Renal pelvis (tissue), 4 donors: ENCODE measurements around the gene EIF2AK3. TPM values are rescaled to one million over a fixed set of nuclear protein-coding genes. Genes with fewer than 3 reads are reported as not detected.

ENCODE experiments used
- DNase-seq: peaks from one replicate; pipeline ENCODE4 v3.0.0-alpha.2; 2013
- polyA plus RNA-seq, 3 donors: library from polyadenylated mRNA; unstranded; fragments of 120-200 nt; gene quantifications; one replicate each; pipeline ENCODE4 v1.2.1, GENCODE V29; 2013; ENCODE audit not compliant: insufficient read length in 3 of 3

Gene EIF2AK3
- polyA plus RNA-seq, 3 donors: 17.0 to 27.2 (median 26.9) TPM

DNA sequence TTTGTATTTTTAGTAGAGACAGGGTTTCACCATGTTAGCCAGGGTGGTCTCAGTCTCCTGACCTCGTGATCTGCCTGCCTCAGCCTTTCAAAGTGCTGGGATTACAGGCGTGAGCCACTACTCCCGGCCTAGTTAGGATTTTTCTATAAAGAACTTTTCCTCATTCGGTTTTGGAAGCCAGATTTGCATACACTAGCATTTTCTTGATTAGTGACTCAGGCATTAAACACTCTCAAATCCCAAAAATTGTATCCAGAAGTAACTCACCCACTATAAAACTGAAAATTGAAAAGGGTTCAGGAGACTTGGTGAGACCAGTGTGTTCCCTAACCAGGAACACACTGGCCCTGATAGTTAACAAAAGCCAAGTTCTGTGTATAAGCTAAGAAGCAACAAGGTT lies 25.2 kb downstream of the EIF2AK3 start:
- no peak for DNase-seq

GRCh38 chr2:88601286-88601685 lies 26.0 kb downstream of the EIF2AK3 start:
- DNase-seq: peak; percentile 27

GRCh38 chr2:88600038-88600465 lies 27.2 kb downstream of the EIF2AK3 start:
- DNase-seq: peak; percentile 87

- DNase-seq: no peak
Measured at GRCh38 chr2:88599527-88599926, 27.7 kb downstream of the EIF2AK3 start.

- no peak for DNase-seq
Measured at GRCh38 chr2:88597168-88597567, 30.1 kb downstream of the EIF2AK3 start.

GRCh38 chr2:88596141-88596830 lies 31.0 kb downstream of the EIF2AK3 start:
- no peak for DNase-seq

DNA sequence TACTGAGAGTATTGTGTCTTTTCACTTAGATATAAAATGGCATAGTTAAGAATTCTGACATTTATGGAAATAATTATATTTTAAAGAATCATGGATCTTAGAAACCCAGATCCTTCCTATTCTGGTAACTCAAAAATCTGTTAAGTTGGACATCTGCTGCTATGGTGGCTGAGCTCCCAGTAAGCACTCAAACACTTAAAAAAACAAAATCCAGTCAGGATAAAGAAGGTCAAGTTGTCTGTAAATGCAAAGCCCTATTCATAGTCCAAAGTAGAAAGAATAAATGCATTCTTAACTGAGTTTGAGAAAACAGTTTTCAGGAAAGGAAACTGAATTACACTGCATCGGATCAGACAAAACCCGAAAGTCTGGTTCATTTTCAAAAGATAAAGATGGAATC lies 35.6 kb downstream of the EIF2AK3 start:
- no peak for DNase-seq

- peak; percentile 58 for DNase-seq
Measured at GRCh38 chr2:88590998-88591613, 36.2 kb downstream of the EIF2AK3 start.

DNA sequence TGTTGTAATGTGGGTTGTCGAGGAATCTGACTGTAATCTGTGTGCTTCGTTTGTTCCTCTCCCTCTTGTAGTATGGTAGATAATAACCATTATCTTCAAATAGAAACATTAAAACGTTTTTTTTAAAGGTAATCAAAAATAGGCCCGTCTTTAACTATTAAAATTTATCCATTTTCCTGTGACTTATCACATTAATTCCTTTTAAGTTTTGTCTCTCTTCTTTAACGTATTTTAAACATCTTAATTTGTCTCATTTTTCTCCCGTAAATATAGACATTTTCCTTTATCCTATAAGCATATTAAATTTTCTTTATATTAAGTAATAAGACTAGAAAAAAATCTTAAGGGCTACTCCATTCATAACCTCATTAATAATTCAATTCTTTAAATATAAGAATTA lies 41.3 kb downstream of the EIF2AK3 start:
- no peak for DNase-seq

GRCh38 chr2:88582030-88582429 lies 45.2 kb downstream of the EIF2AK3 start:
- DNase-seq: no peak

DNA sequence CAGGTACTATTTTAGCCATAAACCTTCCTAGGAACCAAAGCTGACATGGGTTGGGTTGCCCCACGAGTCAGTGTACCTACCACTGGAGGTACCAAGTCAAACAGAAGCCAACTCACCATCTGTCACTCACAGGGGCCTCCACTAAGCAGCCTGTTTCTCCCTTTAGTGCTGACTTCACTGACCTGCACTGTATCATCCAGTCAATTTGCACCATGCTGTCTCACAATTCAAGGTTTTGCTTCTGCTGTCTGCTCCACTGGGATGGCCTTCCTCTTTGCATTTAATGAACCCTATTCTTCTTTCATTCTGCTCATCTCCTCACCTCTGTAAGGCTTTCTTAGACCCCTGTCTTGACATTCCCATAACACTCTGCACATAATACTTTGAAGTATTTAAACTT lies 47.2 kb downstream of the EIF2AK3 start:
- no peak for DNase-seq

- no peak for DNase-seq
Measured at GRCh38 chr2:88575630-88576029, 51.6 kb downstream of the EIF2AK3 start.

DNA sequence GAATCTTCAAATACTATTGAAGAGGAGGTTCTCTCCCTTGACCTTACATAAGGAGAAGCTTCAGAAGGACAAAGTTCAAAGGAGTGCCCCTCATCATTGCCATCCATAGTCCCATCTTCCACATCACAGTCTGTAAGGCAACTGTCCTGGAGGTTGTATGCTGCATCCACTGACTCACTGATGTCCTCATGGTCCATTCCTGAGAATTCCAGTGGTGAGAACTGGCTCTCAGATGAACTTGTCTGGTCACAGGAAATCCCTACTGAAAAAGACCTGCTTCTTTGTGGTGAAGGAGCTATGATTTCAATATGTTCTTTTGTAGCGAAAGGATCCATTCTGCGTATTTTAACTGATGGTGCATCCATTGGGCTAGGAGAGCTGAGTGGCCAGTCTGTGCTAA lies 52.2 kb downstream of the EIF2AK3 start:
- no peak for DNase-seq

GRCh38 chr2:88574445-88574844 lies 52.8 kb downstream of the EIF2AK3 start:
- no peak for DNase-seq

- DNase-seq: no peak
Measured at GRCh38 chr2:88568179-88568578, 59.1 kb downstream of the EIF2AK3 start.

DNA sequence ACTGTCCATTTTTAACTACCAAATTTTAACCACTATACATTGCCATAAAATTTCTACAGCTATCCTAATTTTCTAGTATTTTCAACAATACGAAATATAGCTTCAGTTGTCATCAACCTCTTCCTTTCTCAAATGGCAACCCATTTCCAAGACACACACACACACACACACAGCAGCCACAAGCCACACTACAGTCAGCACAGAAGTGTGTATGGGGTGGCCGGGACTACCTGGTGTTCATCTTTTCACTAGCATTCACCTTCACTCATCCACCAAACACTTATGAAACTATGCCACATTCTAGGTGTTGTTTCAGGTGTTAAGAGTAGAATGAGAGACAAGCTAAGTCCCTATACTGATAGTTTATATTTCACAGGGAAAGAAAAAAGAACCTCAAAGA lies 62.9 kb downstream of the EIF2AK3 start:
- DNase-seq: no peak

GRCh38 chr2:88563129-88563528 lies 64.1 kb downstream of the EIF2AK3 start:
- DNase-seq: peak; percentile 31

GRCh38 chr2:88561646-88562388 lies 65.4 kb downstream of the EIF2AK3 start:
- no peak for DNase-seq

GRCh38 chr2:88560619-88561307 lies 66.5 kb downstream of the EIF2AK3 start:
- no peak for DNase-seq

DNA sequence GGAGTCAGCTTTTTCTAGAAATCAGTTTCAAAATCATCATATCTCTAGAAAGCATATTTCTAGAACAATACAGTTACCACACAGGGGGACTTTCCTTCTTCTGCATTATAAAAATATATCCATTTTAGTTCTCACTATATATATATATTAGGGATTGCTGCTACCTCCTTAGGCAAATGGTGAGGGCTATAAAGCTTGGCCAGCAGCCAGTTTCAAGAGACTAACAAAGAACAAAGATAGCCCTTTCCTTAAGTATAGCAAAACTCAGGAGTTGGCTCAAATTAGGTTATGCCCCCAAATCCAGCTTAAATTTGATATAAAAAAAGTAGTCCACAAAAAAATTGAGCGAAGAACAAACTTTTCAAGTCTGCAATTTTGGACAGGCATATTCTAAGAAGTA lies 70.0 kb downstream of the EIF2AK3 start:
- DNase-seq: no peak

- no peak for DNase-seq
Measured at GRCh38 chr2:88556026-88556425, 71.2 kb downstream of the EIF2AK3 start.

DNA sequence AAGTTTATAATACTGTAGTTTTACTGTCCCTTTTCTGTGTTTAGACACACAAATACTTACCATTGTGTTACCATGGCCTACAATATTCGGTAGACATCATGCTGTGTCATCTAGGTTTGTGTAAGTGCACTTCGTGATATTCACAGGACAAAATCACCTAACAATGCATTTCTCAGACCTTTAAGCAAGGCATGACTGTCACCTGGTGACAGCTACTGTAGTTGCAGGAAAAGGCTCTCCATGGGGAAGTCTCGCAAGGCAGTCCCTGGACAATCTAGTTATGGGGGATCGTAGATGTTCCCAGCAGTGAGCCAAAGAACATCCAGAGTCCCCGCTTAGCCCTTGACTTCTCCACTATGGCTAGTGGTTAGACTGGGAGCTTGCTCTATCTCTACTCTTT lies 73.1 kb downstream of the EIF2AK3 start:
- DNase-seq: no peak
